ENCODE measurements around the gene AP1S1. TPM values are rescaled to one million over a fixed set of nuclear protein-coding genes. Genes with fewer than 3 reads are reported as not detected.

Gene AP1S1
- total and polyA plus RNA-seq, 2 of the 13 experiments (the other 11 are each of a cell fraction or from before 2014, with no cell fraction given) = 57.5 to 68.1 TPM

DNA sequence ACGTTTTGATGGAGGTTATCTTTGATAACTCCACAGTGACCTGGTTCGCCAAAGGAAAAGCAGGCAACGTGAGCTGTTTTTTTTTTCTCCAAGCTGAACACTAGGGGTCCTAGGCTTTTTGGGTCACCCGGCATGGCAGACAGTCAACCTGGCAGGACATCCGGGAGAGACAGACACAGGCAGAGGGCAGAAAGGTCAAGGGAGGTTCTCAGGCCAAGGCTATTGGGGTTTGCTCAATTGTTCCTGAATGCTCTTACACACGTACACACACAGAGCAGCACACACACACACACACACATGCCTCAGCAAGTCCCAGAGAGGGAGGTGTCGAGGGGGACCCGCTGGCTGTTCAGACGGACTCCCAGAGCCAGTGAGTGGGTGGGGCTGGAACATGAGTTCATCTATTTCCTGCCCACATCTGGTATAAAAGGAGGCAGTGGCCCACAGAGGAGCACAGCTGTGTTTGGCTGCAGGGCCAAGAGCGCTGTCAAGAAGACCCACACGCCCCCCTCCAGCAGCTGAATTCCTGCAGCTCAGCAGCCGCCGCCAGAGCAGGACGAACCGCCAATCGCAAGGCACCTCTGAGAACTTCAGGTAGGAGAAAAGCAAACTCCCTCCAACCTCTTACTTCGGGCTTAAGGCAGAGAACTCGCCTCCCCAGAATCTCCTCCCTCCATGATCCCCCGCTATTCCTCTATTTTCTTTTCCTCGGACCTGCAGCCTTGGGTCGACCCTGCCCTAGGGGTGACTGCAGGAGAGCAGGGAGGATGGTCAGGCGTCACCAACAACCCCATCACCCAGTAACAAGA is 27.4 kb upstream of the AP1S1 start, which contains the start of gene SERPINE1 (continued):
- TF ChIP-seq NR3C1 (CRISPR knock-in tag; IDR thresholded peaks at IDR 0.05) (no peak), HNRNPH1 (optimal IDR thresholded peaks at IDR 0.05; ENCODE audit: low read depth, low read length) (no peak), GTF2F1 (IDR thresholded peaks at IDR 0.05; ENCODE audit: low read length) (peak; percentile 54; the same call in 1 of the 2 replicates), TAF15 (IDR thresholded peaks at IDR 0.05; ENCODE audit: low read depth, low read length, poor library complexity, severe bottlenecking) (no peak), ZNF570 (CRISPR knock-in tag; IDR thresholded peaks at IDR 0.05; ENCODE audit: borderline replicate concordance) (no peak), CREM (IDR thresholded peaks at IDR 0.05) (peak; percentile 81), CREM (CRISPR knock-in tag; IDR thresholded peaks at IDR 0.05) (no peak), AHR (CRISPR knock-in tag; IDR thresholded peaks at IDR 0.05) (0 out of 2 replicates have a peak, but pooled peaks have one; percentile 24), CHD4 (IDR thresholded peaks at IDR 0.05; ENCODE audit: borderline replicate concordance, low read length) (peak; percentile 73; the same call in 1 of the 2 replicates), PAWR (CRISPR knock-in tag; IDR thresholded peaks at IDR 0.05; ENCODE audit: borderline replicate concordance) (peak; percentile 83; the same call in 1 of the 2 replicates), ZNF484 (CRISPR knock-in tag; IDR thresholded peaks at IDR 0.05; ENCODE audit: borderline replicate concordance, low read depth) (no peak), ZNF720 (CRISPR knock-in tag; IDR thresholded peaks at IDR 0.05) (no peak), HOXD1 (CRISPR knock-in tag; IDR thresholded peaks at IDR 0.05) (no peak), WIZ (CRISPR knock-in tag; IDR thresholded peaks at IDR 0.05) (no peak), GATA4 (IDR thresholded peaks at IDR 0.05; ENCODE audit: borderline replicate concordance, low read depth) (no peak; the same call in 1 of the 2 replicates), MTA1 (CRISPR knock-in tag; IDR thresholded peaks at IDR 0.05; ENCODE audit: borderline replicate concordance) (peak; percentile 82), PLRG1 (conservative IDR thresholded peaks at IDR 0.05) (no peak), SP2 (CRISPR knock-in tag; IDR thresholded peaks at IDR 0.05) (no peak), HOXA9 (CRISPR knock-in tag; IDR thresholded peaks at IDR 0.05; ENCODE audit: borderline replicate concordance) (peak; percentile 65; the same call in 1 of the 2 replicates), FOXM1 (CRISPR knock-in tag; IDR thresholded peaks at IDR 0.05) (no peak), SOX13 (IDR thresholded peaks at IDR 0.05) (peak; percentile 93), SOX13 (CRISPR knock-in tag; conservative IDR thresholded peaks at IDR 0.05 in 1 of 2, IDR thresholded peaks at IDR 0.05 in 1 of 2) (peak in 1 of 2 experiments; percentile 91; a peak in 2 of 4 replicates), ZNF577 (CRISPR knock-in tag; IDR thresholded peaks at IDR 0.05; ENCODE audit: borderline replicate concordance, low read depth) (no peak; the same call in 1 of the 2 replicates), ZNF230 (CRISPR knock-in tag; IDR thresholded peaks at IDR 0.05) (peak; percentile 89; the same call in 1 of the 2 replicates), ZNF34 (CRISPR knock-in tag; IDR thresholded peaks at IDR 0.05; ENCODE audit: borderline replicate concordance) (peak; percentile 96), TSC22D2 (CRISPR knock-in tag; IDR thresholded peaks at IDR 0.05; ENCODE audit: borderline replicate concordance) (no peak; the same call in 1 of the 2 replicates), ZNF713 (CRISPR knock-in tag; IDR thresholded peaks at IDR 0.05) (no peak), ZNF839 (CRISPR knock-in tag; IDR thresholded peaks at IDR 0.05; ENCODE audit: borderline replicate concordance) (no peak; the same call in 1 of the 2 replicates)

Data from HepG2 (cell line).